Urinary bladder (tissue), 4 donors: Measurements from ENCODE around the gene OR2J1. TPM values are rescaled to one million over a fixed set of nuclear protein-coding genes. Genes with fewer than 3 reads are reported as not detected.
"Not testable (repeated sequence)": the region's sequence is repeated elsewhere in the genome, so short reads cannot be mapped to it uniquely, and the experiment has no call there.

Source experiments
- DNase-seq: peaks from one replicate; pipeline ENCODE4 v3.0.0-alpha.2; 2015; ENCODE audit errors: extremely low spot score
- H3K27ac ChIP-seq: one replicate; pipeline ENCODE4 v1.5.1; 2013; ENCODE audit warnings: low read depth, mild to moderate bottlenecking, moderate library complexity
- H3K36me3 ChIP-seq: one replicate; pipeline ENCODE4 v1.6.1; 2013; ENCODE audit warnings: mild to moderate bottlenecking, moderate library complexity; ENCODE audit not compliant: insufficient read depth
- H3K4me1 ChIP-seq: one replicate; pipeline ENCODE4 v1.6.1; 2013; ENCODE audit warnings: mild to moderate bottlenecking, moderate library complexity; ENCODE audit not compliant: insufficient read depth
- H3K4me3 ChIP-seq: one replicate; pipeline ENCODE4 v1.5.1; 2013; ENCODE audit warnings: low read depth, low read length
- WGBS: extraction: QIAGEN DNeasy Blood & Tissue Kit; methylation state at CpG from one replicate; pipeline ENCODE4 v1.1.7; 2013; 5-methylcytosine and 5-hydroxymethylcytosine counted together
- polyA plus RNA-seq: library from polyadenylated mRNA; stranded (reverse); fragments of 200-250 nt; gene quantifications from one replicate; pipeline ENCODE4 v1.2.3, GENCODE V29; 2013
- total RNA-seq: library from RNA; depleted of rRNA; stranded (reverse); fragments of >200 nt; gene quantifications from one replicate; pipeline ENCODE4 v1.2.3, GENCODE V29; 2014
- donor health status: healthy with polysubstance abuse.
- donor health status: healthy.

Gene OR2J1
- total and polyA plus RNA-seq, 2 donors = not detected

GRCh38 chr6:29131691-29132090 lies 32.4 kb downstream of the OR2J1 start:
- no peak overlapping the region for H3K4me3 ChIP-seq
- WGBS = 65% methylated on average over 2 of the region's 2 CpGs
- H3K27ac ChIP-seq = no peak overlapping the region

GRCh38 chr6:29137724-29138123 lies 38.4 kb downstream of the OR2J1 start:
- Histone ChIP-seq H3K27ac (no peak overlapping the region), H3K36me3 (no peaks in the 10 kb centered on the region), H3K4me3 (no peak overlapping the region), H3K4me1 (no peaks in the 10 kb centered on the region)
- DNase-seq = no peak
- 73% methylated on average over 4 of the region's 4 CpGs for WGBS

More at GRCh38 chr6:29131691-29132090, 32.4 kb downstream of the OR2J1 start:
- Histone ChIP-seq H3K36me3 (no peaks in the 10 kb centered on the region), H3K4me1 (no peaks in the 10 kb centered on the region)
- DNase-seq = no peak

DNA sequence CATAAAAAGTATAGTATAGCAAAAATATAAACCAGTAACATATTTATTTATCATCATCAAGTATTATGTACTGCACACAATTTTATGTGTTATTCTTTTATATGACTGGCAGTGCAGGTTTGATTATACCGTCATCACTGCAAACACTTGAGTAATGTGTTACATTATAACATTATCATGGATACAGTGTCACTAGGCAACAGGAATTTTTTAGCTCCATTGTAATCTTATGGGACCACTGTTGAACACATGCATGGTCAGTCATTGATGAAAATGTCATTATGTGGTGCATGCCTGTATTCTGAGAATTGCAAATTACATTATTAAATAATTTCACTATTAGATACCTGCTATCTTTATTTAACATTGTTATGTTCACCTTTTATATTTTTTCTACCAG lies 42.3 kb downstream of the OR2J1 start:
- 86% methylated on average over 1 of the region's 1 CpG for WGBS
- Histone ChIP-seq H3K4me1 (no peaks in the 10 kb centered on the region), H3K36me3 (no peaks in the 10 kb centered on the region), H3K27ac (no peak overlapping the region), H3K4me3 (no peak overlapping the region)
- no peak for DNase-seq

- DNase-seq = no peak
- Histone ChIP-seq H3K36me3 (no peaks in the 10 kb centered on the region), H3K4me3 (no peak overlapping the region), H3K27ac (no peak overlapping the region), H3K4me1 (no peaks in the 10 kb centered on the region)
Measured at GRCh38 chr6:29142309-29142708, 43.0 kb downstream of the OR2J1 start.

GRCh38 chr6:29146179-29146578 lies 46.9 kb downstream of the OR2J1 start:
- H3K27ac ChIP-seq = no peak overlapping the region
- H3K36me3 ChIP-seq = no peaks in the 10 kb centered on the region
- WGBS = 52% methylated on average over 2 of the region's 2 CpGs
- no peak overlapping the region for H3K4me3 ChIP-seq
- H3K4me1 ChIP-seq = no peaks in the 10 kb centered on the region
- no peak for DNase-seq

DNA sequence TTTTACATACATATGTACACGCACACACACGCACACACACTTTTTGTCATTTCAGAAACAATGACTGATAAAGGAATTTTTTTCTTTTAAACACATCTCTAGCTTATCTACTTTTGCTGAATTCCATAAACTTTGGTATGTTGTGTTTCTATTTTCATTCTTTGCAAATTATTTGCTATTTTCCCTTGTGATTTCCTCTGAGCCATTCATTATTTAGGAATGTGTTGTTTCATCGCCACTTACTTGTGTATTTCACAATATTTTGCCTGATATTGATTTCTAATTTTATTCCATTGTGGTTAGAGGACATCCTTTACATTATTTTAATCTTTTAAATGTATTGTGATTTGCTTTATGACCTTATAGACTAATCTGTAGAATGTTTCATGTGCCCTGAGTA lies 47.8 kb downstream of the OR2J1 start:
- WGBS = 85% methylated on average over 3 of the region's 3 CpGs
- Histone ChIP-seq H3K4me3 (no peak overlapping the region), H3K36me3 (no peaks in the 10 kb centered on the region), H3K27ac (no peak overlapping the region), H3K4me1 (no peaks in the 10 kb centered on the region)
- DNase-seq = no peak

DNA sequence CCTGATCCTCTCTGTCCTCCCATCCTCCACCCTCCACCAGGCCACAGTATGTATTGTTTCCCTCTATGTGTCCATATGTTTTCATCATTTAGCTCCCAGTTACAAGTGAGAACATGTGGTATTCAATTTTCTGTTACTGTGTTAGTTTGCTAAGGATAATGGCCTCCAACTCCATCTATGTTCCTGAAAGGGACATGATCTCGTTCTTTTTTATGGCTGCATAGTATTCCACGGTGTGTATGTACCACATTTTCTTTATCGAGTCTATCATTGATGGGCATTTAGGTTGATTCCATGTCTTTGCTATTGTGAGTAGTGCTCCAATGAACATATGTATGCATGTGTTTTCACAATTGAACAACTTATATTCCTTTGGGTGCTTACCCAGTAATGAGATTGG lies 50.2 kb downstream of the OR2J1 start:
- 70% methylated on average over 3 of the region's 3 CpGs for whole genome bisulfite sequencing
- H3K4me1 ChIP-seq, H3K27ac ChIP-seq, H3K36me3 ChIP-seq, H3K4me3 ChIP-seq, DNase-seq: not testable (repeated sequence)

Other genes with a start within 250 kb of the OR2J1 start
- gene TRIM27, start 175.5 kb upstream of the OR2J1 start, total RNA-seq = 73.3 TPM
- gene TRIM27, start 175.5 kb upstream of the OR2J1 start, polyA plus RNA-seq = 35.0 TPM
- gene ZNF311, start 94.2 kb upstream of the OR2J1 start, total RNA-seq = 3.2 TPM
- 1.3 TPM for gene ZNF311, start 94.2 kb upstream of the OR2J1 start, polyA plus RNA-seq
- not detected for gene OR2W1, start 54.3 kb upstream of the OR2J1 start, total RNA-seq
- gene OR2W1, start 54.3 kb upstream of the OR2J1 start, polyA plus RNA-seq = not detected
- gene OR2B3, start 12.2 kb upstream of the OR2J1 start, total RNA-seq = not detected
- not detected for gene OR2B3, start 12.2 kb upstream of the OR2J1 start, polyA plus RNA-seq
- gene OR2J3, start 8.6 kb downstream of the OR2J1 start, total RNA-seq = not detected
- not detected for gene OR2J3, start 8.6 kb downstream of the OR2J1 start, polyA plus RNA-seq
- not detected for gene OR2J2, start 71.4 kb downstream of the OR2J1 start, total RNA-seq
- not detected for gene OR2J2, start 71.4 kb downstream of the OR2J1 start, polyA plus RNA-seq
- not detected for gene OR14J1, start 202.2 kb downstream of the OR2J1 start, total RNA-seq
- gene OR14J1, start 202.2 kb downstream of the OR2J1 start, polyA plus RNA-seq = not detected